Vagina (tissue), 2 donors: Measurements from ENCODE around the gene PJA2. TPM values are rescaled to one million over a fixed set of nuclear protein-coding genes. Genes with fewer than 3 reads are reported as not detected.

Source experiments
- DNase-seq, 2 donors: peaks; one replicate each; pipeline ENCODE4 v3.0.0-alpha.2; 2017; ENCODE audit errors: extremely low spot score in 2 of 2
- H3K27ac ChIP-seq: fragments of 200-600 bp; sonication (generic); one replicate; pipeline ENCODE4 v1.5.1; 2019
- H3K27me3 ChIP-seq: fragments of 200-600 bp; sonication (generic); one replicate; pipeline ENCODE4 v1.5.1; 2019
- H3K36me3 ChIP-seq, 2 donors: fragments of 200-600 bp; sonication (generic); one replicate each; pipeline ENCODE4 v1.5.1; 2017 to 2019
- H3K4me1 ChIP-seq: fragments of 200-600 bp; sonication (generic); one replicate; pipeline ENCODE4 v1.5.1; 2019
- H3K4me3 ChIP-seq, 2 donors: fragments of 200-600 bp; sonication (generic); 1 replicate in 1 of 2; 2 replicates in 1 of 2; pipeline ENCODE4 v1.5.1; 2016 to 2019
- H3K9me3 ChIP-seq: fragments of 200-600 bp; sonication (generic); one replicate; pipeline ENCODE4 v1.5.1; 2019
- CTCF ChIP-seq, 3 experiments: fragments of 450-650 bp in 2 of 3; fragments of 200-600 bp in 1 of 3; sonication (generic) in 1 of 3; IDR thresholded peaks; one replicate each; pipeline ENCODE4 v1.5.1; 2017 to 2019; ENCODE audit warnings: antibody characterized with exemption in 3 of 3, mild to moderate bottlenecking in 2 of 3, moderate library complexity in 2 of 3
- POLR2A ChIP-seq, 2 donors: fragments of 450-650 bp; IDR thresholded peaks; one replicate each; pipeline ENCODE4 v1.6.1; 2017; ENCODE audit warnings: antibody characterized with exemption in 2 of 2, mild to moderate bottlenecking in 2 of 2, moderate library complexity in 2 of 2
- POLR2AphosphoS5 ChIP-seq, 2 donors: sonication (generic); formaldehyde crosslinking; IDR thresholded peaks; one replicate each; pipeline ENCODE4 v1.9.0; 2017; ENCODE audit warnings: antibody characterized with exemption in 2 of 2, mild to moderate bottlenecking in 2 of 2, low read depth in 1 of 2; ENCODE audit not compliant: insufficient read depth in 1 of 2
- intact Hi-C: fragments of 100-400 bp; cut with DNase I; formaldehyde crosslinking; loops from one replicate; pipeline ENCODE4 v1.15.1; 2023
- total RNA-seq: library from RNA; depleted of rRNA; stranded (reverse); fragments of >200 nt; gene quantifications from one replicate; pipeline ENCODE4 v1.2.3, GENCODE V29; 2016

Gene PJA2
- total RNA-seq, 1 donor from 2014 or later = 76.1 TPM

GRCh38 chr5:109319351-109319750 lies 90.4 kb downstream of the PJA2 start:
- Histone ChIP-seq H3K4me3 (no peak overlapping the region), H3K36me3 (no peaks in the 10 kb centered on the region), H3K27ac (no peak overlapping the region), H3K4me1 (no peaks in the 10 kb centered on the region), H3K27me3 (no peaks in the 10 kb centered on the region), H3K9me3 (no peaks in the 10 kb centered on the region)
- intact Hi-C loops = no loop called here
- no peak for TF ChIP-seq POLR2A (IDR thresholded peaks at IDR 0.05)
- TF ChIP-seq CTCF (IDR thresholded peaks at IDR 0.05) = no peak
- TF ChIP-seq POLR2AphosphoS5 (IDR thresholded peaks at IDR 0.05; ENCODE audit: insufficient read depth in 1 of 2, low read depth in 1 of 2) = no peak
- no peak for DNase-seq

GRCh38 chr5:109318455-109319108 lies 91.2 kb downstream of the PJA2 start:
- Histone ChIP-seq H3K36me3 (no peaks in the 10 kb centered on the region), H3K9me3 (no peaks in the 10 kb centered on the region), H3K4me1 (no peaks in the 10 kb centered on the region), H3K27ac (no peak overlapping the region), H3K4me3 (no peak overlapping the region), H3K27me3 (no peaks in the 10 kb centered on the region)
- TF ChIP-seq CTCF (IDR thresholded peaks at IDR 0.05) (no peak), POLR2A (IDR thresholded peaks at IDR 0.05) (no peak), POLR2AphosphoS5 (IDR thresholded peaks at IDR 0.05; ENCODE audit: insufficient read depth in 1 of 2, low read depth in 1 of 2) (no peak)
- intact Hi-C loops = no loop called here
- no peak for DNase-seq

GRCh38 chr5:109316634-109317033 lies 93.1 kb downstream of the PJA2 start:
- DNase-seq = no peak
- intact Hi-C loops = no loop called here
- Histone ChIP-seq H3K36me3 (no peaks in the 10 kb centered on the region), H3K27me3 (no peaks in the 10 kb centered on the region), H3K27ac (no peak overlapping the region), H3K9me3 (no peaks in the 10 kb centered on the region), H3K4me1 (no peaks in the 10 kb centered on the region), H3K4me3 (no peak overlapping the region)
- no peak for TF ChIP-seq CTCF (IDR thresholded peaks at IDR 0.05)
- TF ChIP-seq POLR2AphosphoS5 (IDR thresholded peaks at IDR 0.05; ENCODE audit: insufficient read depth in 1 of 2, low read depth in 1 of 2) = no peak
- no peak for TF ChIP-seq POLR2A (IDR thresholded peaks at IDR 0.05)

- H3K36me3 ChIP-seq = no peaks in the 10 kb centered on the region
- H3K4me1 ChIP-seq = no peaks in the 10 kb centered on the region
- TF ChIP-seq POLR2AphosphoS5 (IDR thresholded peaks at IDR 0.05; ENCODE audit: insufficient read depth in 1 of 2, low read depth in 1 of 2) (no peak), POLR2A (IDR thresholded peaks at IDR 0.05) (no peak), CTCF (IDR thresholded peaks at IDR 0.05) (no peak)
- H3K9me3 ChIP-seq = no peaks in the 10 kb centered on the region
- intact Hi-C loops = no loop called here
- H3K4me3 ChIP-seq = no peak overlapping the region
- DNase-seq = no peak
- no peak overlapping the region for H3K27ac ChIP-seq
- H3K27me3 ChIP-seq = no peaks in the 10 kb centered on the region
These were observed 94.5 kb downstream of the PJA2 start for GRCh38 chr5:109315245-109315644.

- intact Hi-C loops = no loop called here
- DNase-seq = no peak
- H3K27me3 ChIP-seq = no peaks in the 10 kb centered on the region
- no peak overlapping the region for H3K27ac ChIP-seq
- no peaks in the 10 kb centered on the region for H3K36me3 ChIP-seq
- H3K4me3 ChIP-seq = no peak overlapping the region
- H3K9me3 ChIP-seq = no peaks in the 10 kb centered on the region
- TF ChIP-seq POLR2AphosphoS5 (IDR thresholded peaks at IDR 0.05; ENCODE audit: insufficient read depth in 1 of 2, low read depth in 1 of 2) = no peak
- no peak for TF ChIP-seq CTCF (IDR thresholded peaks at IDR 0.05)
- no peak for TF ChIP-seq POLR2A (IDR thresholded peaks at IDR 0.05)
- no peaks in the 10 kb centered on the region for H3K4me1 ChIP-seq
These were observed 96.6 kb downstream of the PJA2 start for GRCh38 chr5:109313127-109313526.
